Endometrial microvascular endothelial cells (primary cell): Measurements from ENCODE around the gene RPRD1A. TPM values are rescaled to one million over a fixed set of nuclear protein-coding genes. Genes with fewer than 3 reads are reported as not detected.
"Not testable (repeated sequence)": the region's sequence is repeated elsewhere in the genome, so short reads cannot be mapped to it uniquely, and the experiment has no call there.

ENCODE experiments used
- in situ Hi-C: cut with HindIII; loops from 2 replicates; pipeline ENCODE4 v1.10.0; 2017; ENCODE audit warnings: low sequenced_read_pairs, low pct_unique_long_range_greater_than_20kb; ENCODE audit errors: inconsistent ontology term
- total RNA-seq: library from RNA; depleted of rRNA; stranded (reverse); fragments of >200 nt; gene quantifications from one replicate; pipeline ENCODE4 v1.2.3, GENCODE V29; 2015; ENCODE audit errors: inconsistent ontology term

The RPRD1A gene
- total RNA-seq, 1 donor from 2014 or later: 44.2 TPM

- in situ Hi-C loops: no loop called here
These were observed 84.2 kb downstream of the RPRD1A start for GRCh38 chr18:35983147-35983546.

DNA sequence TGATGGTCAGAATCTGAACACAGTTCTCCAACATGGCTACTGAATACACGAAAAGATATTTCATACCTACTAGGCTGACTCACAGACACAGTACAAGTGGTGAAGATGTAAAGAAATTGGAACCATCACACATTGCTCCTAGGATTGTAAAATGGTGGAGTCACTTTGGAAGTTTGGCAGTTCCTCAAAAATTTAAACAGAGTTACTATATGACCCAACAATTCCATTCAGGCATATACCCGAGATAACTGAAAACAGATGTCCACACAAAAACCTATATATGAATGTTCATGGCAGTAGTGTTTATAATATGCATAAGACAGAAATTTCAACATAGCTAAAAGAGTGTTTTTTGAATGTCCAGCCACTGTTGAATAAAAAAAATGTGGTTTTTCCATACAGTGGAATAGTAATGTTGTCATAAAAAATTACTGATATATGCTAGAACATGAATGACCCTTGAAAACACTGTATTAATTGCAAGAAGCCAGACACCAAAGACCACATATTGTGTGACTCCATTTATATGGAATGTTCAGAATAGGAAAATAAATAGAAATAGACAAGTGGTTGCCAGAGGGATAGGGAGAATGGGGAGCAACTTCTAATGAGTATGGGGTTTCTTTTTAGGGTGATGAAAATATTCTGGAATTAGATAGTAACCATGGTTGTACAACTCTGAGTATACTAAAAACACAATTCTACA, 84.8 kb downstream of the RPRD1A start:
- in situ Hi-C loops: no loop called here

- in situ Hi-C loops: no loop called here
These were observed 88.2 kb downstream of the RPRD1A start for GRCh38 chr18:35979112-35979511.

GRCh38 chr18:35974181-35974580, 93.2 kb downstream of the RPRD1A start:
- in situ Hi-C loops: no loop called here

DNA sequence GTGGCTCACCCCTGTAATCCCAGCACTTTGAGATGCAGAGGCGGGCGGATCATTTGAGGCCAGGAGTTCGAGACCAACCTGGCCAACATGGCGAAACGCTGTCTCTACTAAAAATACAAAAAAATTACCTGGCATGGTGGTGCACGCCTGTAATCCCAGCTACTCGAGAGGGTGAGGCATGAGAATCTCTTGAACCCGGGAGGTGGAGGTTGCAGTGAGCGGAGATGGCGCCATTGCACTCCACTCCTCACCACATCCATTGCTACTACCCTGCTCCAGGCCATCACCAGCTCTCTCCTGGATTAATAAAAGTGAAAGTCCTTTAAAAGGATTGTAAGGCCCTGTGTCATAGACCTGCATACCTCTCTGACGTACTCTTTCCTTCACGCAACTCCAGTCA, 93.7 kb downstream of the RPRD1A start:
- in situ Hi-C loops: no loop called here

- in situ Hi-C loops: no loop called here
These were observed 95.0 kb downstream of the RPRD1A start, which contains the start of gene RMP24 for GRCh38 chr18:35972197-35973000. TSS of gene RMP24 (plus strand) at chr18:35972679.

DNA sequence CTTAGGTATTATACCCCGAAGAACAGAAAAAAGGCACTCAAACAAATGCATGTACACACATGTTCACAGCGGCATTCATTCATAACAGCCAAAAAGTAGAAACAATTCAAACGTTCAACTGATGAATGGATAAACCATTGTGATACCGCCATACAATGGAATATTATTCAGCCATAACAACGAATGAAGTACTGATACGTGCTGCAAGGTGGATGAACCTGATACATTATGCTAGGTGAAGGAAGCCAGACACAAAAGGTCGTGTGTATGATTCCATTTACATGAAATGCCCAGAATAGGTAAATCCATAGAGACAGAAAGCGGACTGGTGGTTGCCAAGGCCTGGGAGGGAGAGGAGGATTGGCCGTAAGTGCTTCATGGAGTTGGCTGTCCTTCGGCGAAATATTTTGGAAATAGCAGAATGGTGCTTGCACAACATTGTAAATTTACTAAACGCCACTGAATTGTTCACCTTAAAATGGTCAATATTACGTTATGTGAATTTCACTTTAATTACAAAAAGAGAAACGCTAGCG, 95.6 kb downstream of the RPRD1A start:
- in situ Hi-C loops: no loop called here

DNA sequence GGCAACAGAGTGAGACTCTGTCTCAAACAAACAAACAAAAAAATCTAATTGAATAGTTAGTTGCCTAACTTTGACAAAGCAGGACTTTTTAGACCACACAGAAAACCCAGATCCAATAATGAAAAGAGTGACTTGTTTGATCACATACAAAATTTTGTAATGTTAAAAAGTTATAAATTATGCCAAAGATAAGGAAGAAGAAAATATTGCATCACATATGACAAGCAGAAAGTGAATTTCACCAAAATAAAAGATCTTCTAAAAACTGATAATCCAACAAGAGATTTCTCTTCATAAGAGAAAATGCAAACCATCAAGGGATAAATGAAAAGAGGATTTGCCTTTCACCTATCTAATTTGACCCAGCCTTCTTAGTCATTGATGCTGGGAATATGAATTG, 97.7 kb downstream of the RPRD1A start:
- in situ Hi-C loops: no loop called here

DNA sequence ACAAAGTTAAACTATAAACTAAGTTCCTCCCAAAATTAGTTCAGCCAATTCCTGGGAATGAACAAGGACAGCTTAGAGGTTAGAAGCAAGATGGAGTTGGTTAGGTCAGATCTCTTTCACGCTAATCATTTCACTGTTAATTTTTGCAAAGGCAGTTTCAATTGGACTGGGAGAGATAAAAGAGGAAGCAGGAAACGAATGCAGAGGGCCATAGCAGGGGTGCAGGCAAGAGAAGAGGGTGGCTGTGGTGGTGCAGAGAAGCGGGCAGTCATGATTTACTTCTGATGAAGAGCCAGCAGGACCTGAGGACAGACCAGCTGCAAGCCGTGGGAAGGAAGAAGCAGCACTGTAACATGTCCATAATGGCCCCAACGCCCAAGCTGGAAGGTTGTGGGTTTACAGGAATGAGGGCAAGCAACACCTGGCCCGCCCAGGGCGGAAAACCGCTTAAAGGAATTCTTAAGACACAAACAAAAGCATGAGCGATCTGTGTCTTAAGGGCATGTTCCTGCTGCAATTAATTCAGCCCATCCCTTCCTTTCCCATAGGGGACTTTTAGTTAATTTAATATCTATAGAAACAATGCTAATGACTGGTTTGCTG, 99.0 kb downstream of the RPRD1A start:
- in situ Hi-C loops: no loop called here

DNA sequence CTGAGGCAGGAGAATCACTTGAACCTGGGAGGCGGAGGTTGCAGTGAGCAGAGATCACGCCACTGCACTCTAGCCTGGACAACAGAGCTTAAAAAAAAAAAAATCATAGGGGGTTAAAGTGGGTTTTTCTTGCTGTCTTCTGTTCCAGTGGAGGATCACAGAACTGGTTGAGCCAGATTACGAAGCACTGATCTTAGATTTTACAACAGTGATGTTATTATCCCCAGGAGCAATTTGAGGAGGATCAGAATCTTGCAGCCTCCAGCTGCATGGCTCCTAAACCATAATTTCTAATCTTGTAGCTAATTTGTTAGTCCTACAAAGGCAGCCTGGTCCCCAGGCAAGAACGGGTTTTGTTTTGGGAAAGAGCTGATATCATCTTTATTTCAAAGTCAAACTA, 99.5 kb downstream of the RPRD1A start:
- in situ Hi-C loops: not testable (repeated sequence)

GRCh38 chr18:35964319-35964718, 103.0 kb downstream of the RPRD1A start:
- in situ Hi-C loops: no loop called here

DNA sequence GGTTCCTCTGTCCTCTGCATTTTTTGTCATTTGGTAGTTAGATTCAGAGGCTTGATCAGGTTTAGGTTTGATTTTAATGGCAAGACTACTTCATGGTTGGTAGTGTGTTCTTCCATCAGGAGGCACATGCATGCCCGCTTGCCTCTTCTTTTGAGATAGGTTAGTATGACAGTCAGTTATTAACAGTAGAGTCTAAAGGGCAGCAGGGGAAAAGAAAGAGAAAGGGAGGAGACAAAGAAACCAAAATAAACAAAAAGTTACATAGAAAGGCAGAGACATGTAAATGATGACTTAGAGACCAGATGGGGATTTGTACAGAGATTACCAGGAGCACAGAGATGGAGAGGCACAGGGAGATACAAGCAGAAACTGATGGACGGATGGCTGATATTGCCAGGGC, 105.0 kb downstream of the RPRD1A start:
- in situ Hi-C loops: no loop called here

DNA sequence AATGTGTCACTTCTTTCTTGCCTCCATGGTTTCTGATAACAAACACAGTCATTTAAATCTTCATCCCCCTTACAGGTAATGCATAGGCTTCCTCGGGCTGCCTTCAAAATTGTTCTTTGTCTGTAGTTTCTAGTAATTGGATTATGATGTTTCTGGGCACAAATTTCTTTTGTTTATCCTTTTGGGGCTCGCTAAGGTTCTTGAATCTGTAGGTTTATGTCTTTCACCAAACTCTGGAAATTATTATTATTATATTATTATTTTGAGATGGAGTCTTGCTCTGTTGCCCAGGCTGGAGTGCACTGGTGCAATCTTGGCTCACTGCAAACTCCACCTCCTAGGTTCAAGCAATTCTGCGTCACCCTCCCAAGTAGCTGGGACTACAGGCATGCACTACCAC, 111.1 kb downstream of the RPRD1A start:
- in situ Hi-C loops: no loop called here

GRCh38 chr18:35953688-35954087, 113.7 kb downstream of the RPRD1A start:
- in situ Hi-C loops: no loop called here

DNA sequence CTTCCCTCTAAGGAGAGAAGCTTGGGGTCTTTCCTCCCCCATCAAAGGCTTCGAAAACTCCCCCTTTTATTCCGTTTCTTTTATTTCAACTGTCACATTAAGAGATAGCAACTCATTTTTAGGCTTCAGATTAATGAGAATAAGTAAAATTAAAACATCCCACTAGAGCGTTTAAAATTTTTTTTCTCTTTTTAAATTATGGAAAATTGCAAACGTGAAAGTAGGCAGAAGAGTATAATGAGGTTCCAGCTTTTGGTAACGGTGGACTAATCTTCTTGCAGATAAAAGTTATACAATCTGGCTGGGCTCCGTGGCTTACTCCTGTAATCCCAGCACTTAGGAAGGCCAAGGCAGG, 116.8 kb downstream of the RPRD1A start:
- in situ Hi-C loops: no loop called here

- in situ Hi-C loops: no loop called here
These were observed 117.3 kb downstream of the RPRD1A start for GRCh38 chr18:35949903-35950627.

GRCh38 chr18:35949090-35949489, 118.3 kb downstream of the RPRD1A start:
- in situ Hi-C loops: no loop called here

- in situ Hi-C loops: no loop called here
These were observed 119.3 kb downstream of the RPRD1A start for GRCh38 chr18:35948080-35948479.

DNA sequence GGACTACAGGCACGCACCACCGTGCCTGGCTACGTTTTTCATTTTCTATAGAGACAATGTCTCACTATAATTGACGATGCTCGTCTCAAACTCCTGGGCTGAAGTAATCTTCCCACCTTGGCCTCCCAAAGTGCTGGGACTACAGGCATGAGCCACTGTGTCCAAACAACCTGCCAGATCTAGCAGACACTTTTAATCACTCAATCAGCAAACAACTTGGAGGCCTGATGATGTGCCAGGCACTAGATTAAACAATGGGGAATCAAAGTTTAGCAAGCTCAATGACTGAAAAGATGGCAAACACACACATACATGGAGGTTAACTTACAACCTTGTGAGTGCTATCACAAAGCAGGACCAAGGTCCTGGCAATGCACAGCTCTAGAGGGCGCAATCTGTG, 124.7 kb downstream of the RPRD1A start:
- in situ Hi-C loops: no loop called here
